ENCODE measurements around the gene OR2C3. TPM values are rescaled to one million over a fixed set of nuclear protein-coding genes. Genes with fewer than 3 reads are reported as not detected.

OR2C3 gene
- total RNA-seq, 4 donors from 2014 or later: 0.07 TPM; not detected in 3

GRCh38 chr1:247518613-247518891 lies 17.7 kb downstream of the OR2C3 start:
- Histone ChIP-seq H3K36me3 (no peaks in the 10 kb centered on the region), H3K4me3 (no peak overlapping the region), H3K4me1 (no peaks in the 10 kb centered on the region), H3K27ac (no peak overlapping the region), H3K9me3 (no peaks in the 10 kb centered on the region), H3K27me3 (no peaks in the 10 kb centered on the region)
- intact Hi-C loops (cut with DNase I; ENCODE audit: low total_unique reads): no loop called here
- DNase-seq: no peak
- TF ChIP-seq CTCF (IDR thresholded peaks at IDR 0.05) (no peak), POLR2A (IDR thresholded peaks at IDR 0.05) (no peak)

GRCh38 chr1:247517795-247518612 lies 18.2 kb downstream of the OR2C3 start:
- H3K36me3 ChIP-seq: no peaks in the 10 kb centered on the region
- intact Hi-C loops (cut with DNase I; ENCODE audit: low total_unique reads): no loop called here
- H3K27me3 ChIP-seq: no peaks in the 10 kb centered on the region
- no peak for DNase-seq
- no peak for TF ChIP-seq POLR2A (IDR thresholded peaks at IDR 0.05)
- no peaks in the 10 kb centered on the region for H3K9me3 ChIP-seq
- no peak overlapping the region for H3K27ac ChIP-seq
- H3K4me3 ChIP-seq: no peak overlapping the region
- no peaks in the 10 kb centered on the region for H3K4me1 ChIP-seq

GRCh38 chr1:247506831-247507230 lies 29.4 kb downstream of the OR2C3 start:
- H3K9me3 ChIP-seq: no peaks in the 10 kb centered on the region
- H3K36me3 ChIP-seq: no peaks in the 10 kb centered on the region
- TF ChIP-seq POLR2A (IDR thresholded peaks at IDR 0.05) (no peak), CTCF (IDR thresholded peaks at IDR 0.05) (no peak)
- H3K27me3 ChIP-seq: no peaks in the 10 kb centered on the region
- no peaks in the 10 kb centered on the region for H3K4me1 ChIP-seq
- no peak overlapping the region for H3K27ac ChIP-seq
- intact Hi-C loops (cut with DNase I; ENCODE audit: low total_unique reads): no loop called here
- no peak overlapping the region for H3K4me3 ChIP-seq
- DNase-seq: no peak

- no peaks in the 10 kb centered on the region for H3K27me3 ChIP-seq
- H3K4me3 ChIP-seq: no peak overlapping the region
- H3K9me3 ChIP-seq: no peaks in the 10 kb centered on the region
- DNase-seq: no peak
- intact Hi-C loops (cut with DNase I; ENCODE audit: low total_unique reads): no loop called here
- no peaks in the 10 kb centered on the region for H3K36me3 ChIP-seq
- no peak overlapping the region for H3K27ac ChIP-seq
- H3K4me1 ChIP-seq: no peaks in the 10 kb centered on the region
- TF ChIP-seq CTCF (IDR thresholded peaks at IDR 0.05): no peak
- TF ChIP-seq POLR2A (IDR thresholded peaks at IDR 0.05): no peak
These were observed 35.4 kb downstream of the OR2C3 start for GRCh38 chr1:247500865-247501264.

GRCh38 chr1:247496581-247497285 lies 39.5 kb downstream of the OR2C3 start:
- H3K27me3 ChIP-seq: no peaks in the 10 kb centered on the region
- H3K9me3 ChIP-seq: no peaks in the 10 kb centered on the region
- intact Hi-C loops (cut with DNase I; ENCODE audit: low total_unique reads): no loop called here
- no peak overlapping the region for H3K4me3 ChIP-seq
- H3K4me1 ChIP-seq: no peaks in the 10 kb centered on the region
- no peak for TF ChIP-seq CTCF (IDR thresholded peaks at IDR 0.05)
- TF ChIP-seq POLR2A (IDR thresholded peaks at IDR 0.05): no peak
- no peaks in the 10 kb centered on the region for H3K36me3 ChIP-seq
- DNase-seq: no peak
- H3K27ac ChIP-seq: no peak overlapping the region

Measured in uterus (tissue), 4 donors.